Measurements from ENCODE around the gene FARS2. TPM values are rescaled to one million over a fixed set of nuclear protein-coding genes. Genes with fewer than 3 reads are reported as not detected.

FARS2 gene
- polyA plus RNA-seq, 2 of the 4 experiments (the other 2 are of a cell fraction), result 12.9 to 17.5 TPM

GRCh38 chr6:5290097-5290496 is 28.8 kb downstream of the FARS2 start:
- no peak overlapping the region for H3K4me3 ChIP-seq
- CTCF ChIA-PET, result interaction anchor here (1.2 to 1.3 kb wide), 2 partner anchors 87 to 146 kb away, joined by 3 read pairs; no protein-coding TSS in a partner anchor
- peaks cover 8% of the 10 kb centered on the region; the same call in 1 of the 3 replicates for H3K4me1 ChIP-seq
- WGBS (ENCODE audit: missing lambda C conversion rate), result 93% methylated on average over 1 of the region's 1 CpG
- H3K4me2 ChIP-seq, result no peak overlapping the region
- no peak overlapping the region for H3K27ac ChIP-seq
- TF ChIP-seq, protein P1, sequence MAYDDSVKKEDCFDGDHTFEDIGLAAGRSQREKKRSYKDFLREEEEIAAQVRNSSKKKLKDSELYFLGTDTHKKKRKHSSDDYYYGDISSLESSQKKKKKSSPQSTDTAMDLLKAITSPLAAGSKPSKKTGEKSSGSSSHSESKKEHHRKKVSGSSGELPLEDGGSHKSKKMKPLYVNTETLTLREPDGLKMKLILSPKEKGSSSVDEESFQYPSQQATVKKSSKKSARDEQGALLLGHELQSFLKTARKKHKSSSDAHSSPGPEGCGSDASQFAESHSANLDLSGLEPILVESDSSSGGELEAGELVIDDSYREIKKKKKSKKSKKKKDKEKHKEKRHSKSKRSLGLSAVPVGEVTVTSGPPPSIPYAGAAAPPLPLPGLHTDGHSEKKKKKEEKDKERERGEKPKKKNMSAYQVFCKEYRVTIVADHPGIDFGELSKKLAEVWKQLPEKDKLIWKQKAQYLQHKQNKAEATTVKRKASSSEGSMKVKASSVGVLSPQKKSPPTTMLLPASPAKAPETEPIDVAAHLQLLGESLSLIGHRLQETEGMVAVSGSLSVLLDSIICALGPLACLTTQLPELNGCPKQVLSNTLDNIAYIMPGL (CRISPR knock-in tag; IDR thresholded peaks at IDR 0.05; ENCODE audit: borderline replicate concordance), result no peak
- no peak for TF ChIP-seq PHF8 (IDR thresholded peaks at IDR 0.05; ENCODE audit: borderline replicate concordance, low read depth)
- no peak for TF ChIP-seq CTCF (IDR thresholded peaks at IDR 0.05)
- TF ChIP-seq EHMT2 (IDR thresholded peaks at IDR 0.05; ENCODE audit: low read depth), result no peak
- TF ChIP-seq MYC (IDR thresholded peaks at IDR 0.05; ENCODE audit: borderline replicate concordance, low read length), result no peak
- TF ChIP-seq TFCP2L1 (CRISPR knock-in tag; IDR thresholded peaks at IDR 0.05), result no peak
- TF ChIP-seq E2F6 (IDR thresholded peaks at IDR 0.05; ENCODE audit: borderline replicate concordance, low read depth), result no peak
- TF ChIP-seq HOXA7 (CRISPR knock-in tag; IDR thresholded peaks at IDR 0.05), result no peak
- TF ChIP-seq MAFK (IDR thresholded peaks at IDR 0.05; ENCODE audit: partially characterized antibody), result no peak
- FAIRE-seq (no peak), ATAC-seq (no peak), DNase-seq (ENCODE audit: low read depth in 1 of 2, low spot score in 1 of 2) (no peak)
- POLR2A ChIA-PET, result no interaction called here
- H3K9me3 ChIP-seq, result no peaks in the 10 kb centered on the region

DNA sequence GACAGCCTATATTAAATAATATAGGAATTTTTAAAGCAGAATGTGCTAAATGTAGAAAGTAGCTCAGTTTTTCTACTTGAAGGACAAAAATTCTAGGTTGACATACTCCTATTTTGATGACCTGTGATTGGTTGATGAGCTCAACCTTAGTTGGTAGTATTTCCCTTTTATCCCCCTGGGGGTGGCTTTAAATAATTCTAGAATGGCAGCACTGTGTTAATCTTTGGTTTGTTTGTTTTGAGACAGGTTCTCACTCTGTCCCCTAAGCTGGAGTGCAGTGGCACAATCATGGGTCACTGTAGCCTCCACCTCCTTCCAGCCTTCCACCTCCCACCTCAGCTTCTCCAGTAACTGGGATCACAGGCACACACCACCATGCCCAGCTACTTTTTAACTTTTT is 29.2 kb downstream of the FARS2 start:
- no peak for ATAC-seq
- Histone ChIP-seq H3K4me2 (no peak overlapping the region), H3K4me3 (no peak overlapping the region), H3K27ac (no peak overlapping the region), H3K4me1 (peaks cover 8% of the 10 kb centered on the region; the same call in 1 of the 3 replicates), H3K9me3 (no peaks in the 10 kb centered on the region)
- FAIRE-seq, result no peak
- no peak for DNase-seq (ENCODE audit: low read depth in 1 of 2, low spot score in 1 of 2)
- TF ChIP-seq HDAC2 (IDR thresholded peaks at IDR 0.05) (no peak), SMC3 (IDR thresholded peaks at IDR 0.05) (no peak), EHF (CRISPR knock-in tag; IDR thresholded peaks at IDR 0.05) (no peak), NFE2L2 (conservative IDR thresholded peaks at IDR 0.05; ENCODE audit: low read length) (no peak), KDM5A (IDR thresholded peaks at IDR 0.05) (no peak), RFX5 (IDR thresholded peaks at IDR 0.05) (no peak), TP53 (CRISPR knock-in tag; IDR thresholded peaks at IDR 0.05) (no peak)
- TF ChIP-seq, protein P2, sequence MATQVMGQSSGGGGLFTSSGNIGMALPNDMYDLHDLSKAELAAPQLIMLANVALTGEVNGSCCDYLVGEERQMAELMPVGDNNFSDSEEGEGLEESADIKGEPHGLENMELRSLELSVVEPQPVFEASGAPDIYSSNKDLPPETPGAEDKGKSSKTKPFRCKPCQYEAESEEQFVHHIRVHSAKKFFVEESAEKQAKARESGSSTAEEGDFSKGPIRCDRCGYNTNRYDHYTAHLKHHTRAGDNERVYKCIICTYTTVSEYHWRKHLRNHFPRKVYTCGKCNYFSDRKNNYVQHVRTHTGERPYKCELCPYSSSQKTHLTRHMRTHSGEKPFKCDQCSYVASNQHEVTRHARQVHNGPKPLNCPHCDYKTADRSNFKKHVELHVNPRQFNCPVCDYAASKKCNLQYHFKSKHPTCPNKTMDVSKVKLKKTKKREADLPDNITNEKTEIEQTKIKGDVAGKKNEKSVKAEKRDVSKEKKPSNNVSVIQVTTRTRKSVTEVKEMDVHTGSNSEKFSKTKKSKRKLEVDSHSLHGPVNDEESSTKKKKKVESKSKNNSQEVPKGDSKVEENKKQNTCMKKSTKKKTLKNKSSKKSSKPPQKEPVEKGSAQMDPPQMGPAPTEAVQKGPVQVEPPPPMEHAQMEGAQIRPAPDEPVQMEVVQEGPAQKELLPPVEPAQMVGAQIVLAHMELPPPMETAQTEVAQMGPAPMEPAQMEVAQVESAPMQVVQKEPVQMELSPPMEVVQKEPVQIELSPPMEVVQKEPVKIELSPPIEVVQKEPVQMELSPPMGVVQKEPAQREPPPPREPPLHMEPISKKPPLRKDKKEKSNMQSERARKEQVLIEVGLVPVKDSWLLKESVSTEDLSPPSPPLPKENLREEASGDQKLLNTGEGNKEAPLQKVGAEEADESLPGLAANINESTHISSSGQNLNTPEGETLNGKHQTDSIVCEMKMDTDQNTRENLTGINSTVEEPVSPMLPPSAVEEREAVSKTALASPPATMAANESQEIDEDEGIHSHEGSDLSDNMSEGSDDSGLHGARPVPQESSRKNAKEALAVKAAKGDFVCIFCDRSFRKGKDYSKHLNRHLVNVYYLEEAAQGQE (IDR thresholded peaks at IDR 0.05), result no peak
- ChIA-PET POLR2A (no interaction called here), CTCF (interaction anchor here (1.2 to 1.3 kb wide), 2 partner anchors 88 to 147 kb away, joined by 3 read pairs; no protein-coding TSS in a partner anchor)

Data from A549 (cell line).